Activated B cell treated with CpG ODN at 0.5 μM for 24 hours (primary cell): ENCODE data around the gene TMEM255A. TPM values are rescaled to one million over a fixed set of nuclear protein-coding genes. Genes with fewer than 3 reads are reported as not detected.

ENCODE experiments used
- ATAC-seq: fragments of 200-7000 bp; cut with Tn5 transposase; one replicate; pipeline ENCODE4 v1.10.0; 2021; ENCODE audit warnings: low read depth, mild to moderate bottlenecking, moderate library complexity
- CTCF ChIA-PET: fragments of 350-600 bp; sonication (Branson Sonifier 250); formaldehyde crosslinking; loops from one replicate; lab custom pipeline; 2021; ENCODE audit warnings: antibody characterized with exemption; lab: Charles Lee
- POLR2A ChIA-PET: fragments of 350-600 bp; sonication (Branson Sonifier 250); formaldehyde crosslinking; loops from one replicate; lab custom pipeline; 2021; ENCODE audit warnings: antibody characterized with exemption; lab: Charles Lee
- DNase-seq: peaks from one replicate; pipeline ENCODE4 v3.0.0; 2022
- H3K27ac Mint-ChIP-seq: one replicate; pipeline ENCODE4 v1.8.0; 2020; ENCODE audit warnings: mixed read lengths
- H3K27me3 Mint-ChIP-seq: one replicate; pipeline ENCODE4 v1.8.0; 2021; ENCODE audit warnings: mixed read lengths
- H3K36me3 Mint-ChIP-seq: one replicate; pipeline ENCODE4 v1.8.0; 2021; ENCODE audit warnings: low read depth, mixed read lengths
- H3K4me1 Mint-ChIP-seq: one replicate; pipeline ENCODE4 v1.8.0; 2021; ENCODE audit warnings: mixed read lengths
- H3K4me3 Mint-ChIP-seq: one replicate; pipeline ENCODE4 v1.8.0; 2020; ENCODE audit warnings: mild to moderate bottlenecking, mixed read lengths
- H3K9me3 Mint-ChIP-seq: one replicate; pipeline ENCODE4 v1.8.0; 2020; ENCODE audit warnings: mixed read lengths
- CTCF ChIP-seq: fragments of 200-600 bp; IDR thresholded peaks from one replicate; pipeline ENCODE4 v1.8.0; 2022; ENCODE audit warnings: antibody characterized with exemption, mild to moderate bottlenecking
- intact Hi-C: fragments of 100-400 bp; cut with micrococcal nuclease; formaldehyde crosslinking; loops from one replicate; pipeline ENCODE4 v1.15.1; 2024
- total RNA-seq: library from RNA; stranded (reverse); gene quantifications from 2 replicates; pipeline ENCODE4 v1.2.3, GENCODE V29; 2022

TMEM255A gene
- total RNA-seq, 1 donor from 2014 or later = 0.18 TPM

GRCh38 chrX:120316587-120317283 lies 5.5 kb upstream of the TMEM255A start:
- ATAC-seq (no peak), DNase-seq (no peak)
- ChIA-PET POLR2A (no interaction called here), CTCF (interaction anchor here (1.9 kb wide), 1 partner anchor 7 kb away, joined by 7 read pairs; no protein-coding TSS in a partner anchor)
- H3K4me3 Mint-ChIP-seq = no peak overlapping the region
- peaks cover 3% of the 10 kb centered on the region for H3K4me1 Mint-ChIP-seq
- TF ChIP-seq CTCF = no peak
- no peaks in the 10 kb centered on the region for H3K9me3 Mint-ChIP-seq
- peaks cover 2% of the 10 kb centered on the region for H3K27me3 Mint-ChIP-seq
- H3K36me3 Mint-ChIP-seq = no peaks in the 10 kb centered on the region
- H3K27ac Mint-ChIP-seq = no peak overlapping the region
- intact Hi-C loops = loop anchor here (5.0 kb wide), 1 partner anchor 151 kb away; the partner anchor contains the start of gene LAMP2

GRCh38 chrX:120315776-120316175 lies 4.5 kb upstream of the TMEM255A start:
- ATAC-seq = no peak
- DNase-seq = no peak

GRCh38 chrX:120311727-120312063 lies 434 bp upstream of the TMEM255A start:
- Mint-ChIP-seq H3K4me3 (no peak overlapping the region), H3K4me1 (peaks cover 13% of the 10 kb centered on the region), H3K9me3 (no peaks in the 10 kb centered on the region), H3K27ac (no peak overlapping the region), H3K36me3 (peaks cover 2% of the 10 kb centered on the region), H3K27me3 (peaks cover 6% of the 10 kb centered on the region)
- no peak for DNase-seq
- POLR2A ChIA-PET = interaction anchor here (0.6 to 1.7 kb wide), 3 partner anchors 10 to 60 kb away, joined by 3 to 6 read pairs (median 6); no protein-coding TSS in a partner anchor
- ATAC-seq = no peak
- no peak for TF ChIP-seq CTCF
- intact Hi-C loops = no loop called here
- CTCF ChIA-PET = no interaction called here

More at GRCh38 chrX:120315776-120316175, 4.5 kb upstream of the TMEM255A start:
- ChIA-PET CTCF (no interaction called here), POLR2A (interaction anchor here (0.6 kb wide), 1 partner anchor 21 kb away, joined by 4 read pairs; no protein-coding TSS in a partner anchor)
- Mint-ChIP-seq H3K27me3 (peaks cover 2% of the 10 kb centered on the region), H3K27ac (no peak overlapping the region), H3K9me3 (no peaks in the 10 kb centered on the region), H3K4me1 (peaks cover 3% of the 10 kb centered on the region), H3K36me3 (no peaks in the 10 kb centered on the region), H3K4me3 (no peak overlapping the region)
- intact Hi-C loops = loop anchor here (5.0 kb wide), 1 partner anchor 152 kb away; the partner anchor contains the start of gene LAMP2
- no peak for TF ChIP-seq CTCF

GRCh38 chrX:120309873-120310705 lies 1.2 kb downstream of the TMEM255A start:
- POLR2A ChIA-PET = interaction anchor here (1.3 to 2.3 kb wide), 2 partner anchors 41 to 59 kb away, joined by 4 to 21 read pairs; partner anchors contain the start of gene ZBTB33
- Mint-ChIP-seq H3K4me3 (peak overlapping the region; percentile 89), H3K27me3 (peaks cover 6% of the 10 kb centered on the region), H3K27ac (peak overlapping the region; percentile 80), H3K36me3 (peaks cover 2% of the 10 kb centered on the region), H3K4me1 (peaks cover 14% of the 10 kb centered on the region), H3K9me3 (no peaks in the 10 kb centered on the region)
- intact Hi-C loops = loop anchor here (1.0 to 10.0 kb wide), 2 partner anchors 60 to 445 kb away; partner anchors contain the start of gene ZBTB33
- no peak for TF ChIP-seq CTCF
- DNase-seq (no peak), ATAC-seq (no peak)
- CTCF ChIA-PET = interaction anchor here (0.8 to 1.7 kb wide), 4 partner anchors 8 to 96 kb away, joined by 3 to 10 read pairs (median 5); no protein-coding TSS in a partner anchor
